GM12865 (cell line): Measurements from ENCODE around the gene TMEM266.

ENCODE experiments used
- DNase-seq: peaks from one replicate; pipeline ENCODE4 v3.0.0; 2010; ENCODE audit warnings: low read depth
- H3K4me3 ChIP-seq: 2 replicates; pipeline ENCODE4 v1.5.1; 2011; ENCODE audit warnings: mild to moderate bottlenecking, low read depth, low read length, control low read depth
- TF ChIP-seq, protein P1 (sequence below): IDR thresholded peaks from 2 replicates; pipeline ENCODE4 v1.5.1; 2011; ENCODE audit warnings: low read length, control low read depth, low read depth, inconsistent platforms; ENCODE audit not compliant: insufficient read depth; ENCODE audit errors: missing control alignments

The TMEM266 gene

DNA sequence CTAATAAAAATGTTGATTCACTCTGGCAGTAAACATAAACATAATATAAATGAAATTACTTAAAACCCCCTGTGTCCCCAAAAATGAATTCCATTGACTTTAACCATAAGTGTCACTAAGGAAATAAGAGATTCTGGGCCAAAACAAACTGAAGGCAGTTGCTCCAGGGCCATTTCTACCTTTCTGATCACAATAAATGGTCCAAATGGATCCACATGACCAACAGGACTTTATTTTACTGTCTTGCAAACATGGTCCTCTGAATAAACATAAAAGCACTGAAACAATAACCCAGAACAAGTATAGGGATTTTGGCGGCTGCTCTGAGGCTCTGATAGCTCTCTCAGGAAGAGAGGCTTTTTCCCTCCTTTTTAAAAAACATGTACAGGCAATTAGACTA is 174.1 kb downstream of the TMEM266 start:
- no peak for DNase-seq

GRCh38 chr15:76234337-76234889 is 174.6 kb downstream of the TMEM266 start:
- H3K4me3 ChIP-seq, result no peak overlapping the region
- TF ChIP-seq, protein P1, sequence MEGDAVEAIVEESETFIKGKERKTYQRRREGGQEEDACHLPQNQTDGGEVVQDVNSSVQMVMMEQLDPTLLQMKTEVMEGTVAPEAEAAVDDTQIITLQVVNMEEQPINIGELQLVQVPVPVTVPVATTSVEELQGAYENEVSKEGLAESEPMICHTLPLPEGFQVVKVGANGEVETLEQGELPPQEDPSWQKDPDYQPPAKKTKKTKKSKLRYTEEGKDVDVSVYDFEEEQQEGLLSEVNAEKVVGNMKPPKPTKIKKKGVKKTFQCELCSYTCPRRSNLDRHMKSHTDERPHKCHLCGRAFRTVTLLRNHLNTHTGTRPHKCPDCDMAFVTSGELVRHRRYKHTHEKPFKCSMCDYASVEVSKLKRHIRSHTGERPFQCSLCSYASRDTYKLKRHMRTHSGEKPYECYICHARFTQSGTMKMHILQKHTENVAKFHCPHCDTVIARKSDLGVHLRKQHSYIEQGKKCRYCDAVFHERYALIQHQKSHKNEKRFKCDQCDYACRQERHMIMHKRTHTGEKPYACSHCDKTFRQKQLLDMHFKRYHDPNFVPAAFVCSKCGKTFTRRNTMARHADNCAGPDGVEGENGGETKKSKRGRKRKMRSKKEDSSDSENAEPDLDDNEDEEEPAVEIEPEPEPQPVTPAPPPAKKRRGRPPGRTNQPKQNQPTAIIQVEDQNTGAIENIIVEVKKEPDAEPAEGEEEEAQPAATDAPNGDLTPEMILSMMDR, result no peak
- DNase-seq, result no peak

More for the DNA sequence above, 174.1 kb downstream of the TMEM266 start:
- TF ChIP-seq, protein P1, result no peak
- no peak overlapping the region for H3K4me3 ChIP-seq

- H3K4me3 ChIP-seq, result no peak overlapping the region
- peak; percentile 53 for DNase-seq
- TF ChIP-seq, protein P1, result peak; percentile 32
These were observed 175.5 kb downstream of the TMEM266 start for GRCh38 chr15:76235186-76235826.

DNA sequence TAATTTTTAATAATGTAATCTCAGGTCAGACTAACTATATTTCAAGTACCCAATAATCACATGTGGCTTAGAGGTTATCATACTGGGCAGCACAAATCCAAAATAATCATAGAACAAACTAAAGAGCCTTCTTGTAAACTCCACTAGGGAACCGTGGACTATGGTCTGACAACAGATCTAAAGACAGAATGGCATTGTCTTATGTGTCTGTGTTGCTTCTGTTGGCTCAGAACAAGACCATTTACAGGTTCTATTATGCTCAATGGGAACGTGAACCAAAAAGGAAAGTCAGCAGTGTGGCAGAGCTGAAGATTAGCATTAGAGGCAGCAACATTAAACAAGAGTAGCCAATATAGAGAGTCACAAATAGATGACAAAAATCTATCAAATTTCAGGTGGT is 176.6 kb downstream of the TMEM266 start:
- no peak overlapping the region for H3K4me3 ChIP-seq
- no peak for DNase-seq
- TF ChIP-seq, protein P1, result no peak

DNA sequence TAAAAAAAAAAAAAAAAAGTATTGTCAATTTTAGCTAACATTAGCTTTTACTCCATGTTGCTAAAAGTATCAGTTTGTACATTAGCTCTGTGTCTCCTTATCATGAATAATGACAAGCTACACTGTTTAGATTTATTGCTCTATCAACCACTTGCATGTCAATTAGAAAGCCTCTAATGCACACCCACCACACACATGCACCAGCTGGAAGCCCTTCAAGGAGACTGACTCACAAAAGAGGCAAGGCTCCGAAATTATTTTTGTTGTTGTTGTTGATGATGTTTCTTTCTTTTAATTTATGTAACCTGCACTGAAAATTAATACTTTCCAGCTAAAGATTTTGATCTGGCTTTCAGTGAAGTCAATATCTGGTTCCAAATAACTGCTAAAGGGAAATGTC is 180.0 kb downstream of the TMEM266 start:
- no peak for DNase-seq
- no peak overlapping the region for H3K4me3 ChIP-seq
- TF ChIP-seq, protein P1, result no peak

DNA sequence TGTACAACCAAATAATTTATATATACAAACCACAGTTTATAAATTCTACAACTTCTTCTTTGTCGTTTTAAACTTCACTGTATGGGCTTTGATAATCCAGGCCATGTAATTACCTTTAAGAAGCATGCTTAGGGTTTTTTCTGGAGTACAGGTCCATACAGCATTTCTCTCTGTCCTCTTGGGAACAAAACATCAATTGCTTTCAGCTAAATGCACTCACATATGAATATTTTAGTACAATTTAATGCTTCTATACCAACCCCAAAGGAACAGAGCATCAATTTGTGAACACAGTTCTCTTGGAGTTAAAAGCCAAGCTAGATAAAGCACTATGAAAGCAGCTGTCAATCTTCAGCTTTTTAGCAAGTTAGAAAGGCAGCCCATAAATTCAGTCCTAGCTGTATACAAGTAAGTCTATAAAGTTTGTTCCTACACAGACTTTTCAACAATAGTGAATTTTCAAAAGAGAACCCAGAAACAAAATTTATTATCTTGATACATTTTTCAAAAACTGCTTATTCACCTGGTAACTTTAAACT is 185.4 kb downstream of the TMEM266 start:
- no peak for DNase-seq

More for the DNA sequence above, 185.4 kb downstream of the TMEM266 start:
- TF ChIP-seq, protein P1, result no peak
- no peak overlapping the region for H3K4me3 ChIP-seq
